ENCODE results near the gene RIMBP2. TPM values are rescaled to one million over a fixed set of nuclear protein-coding genes. Genes with fewer than 3 reads are reported as not detected.

Gene RIMBP2
- total RNA-seq, 4 donors from 2014 or later: 0.83 to 1.8 (median 1.4) TPM

DNA sequence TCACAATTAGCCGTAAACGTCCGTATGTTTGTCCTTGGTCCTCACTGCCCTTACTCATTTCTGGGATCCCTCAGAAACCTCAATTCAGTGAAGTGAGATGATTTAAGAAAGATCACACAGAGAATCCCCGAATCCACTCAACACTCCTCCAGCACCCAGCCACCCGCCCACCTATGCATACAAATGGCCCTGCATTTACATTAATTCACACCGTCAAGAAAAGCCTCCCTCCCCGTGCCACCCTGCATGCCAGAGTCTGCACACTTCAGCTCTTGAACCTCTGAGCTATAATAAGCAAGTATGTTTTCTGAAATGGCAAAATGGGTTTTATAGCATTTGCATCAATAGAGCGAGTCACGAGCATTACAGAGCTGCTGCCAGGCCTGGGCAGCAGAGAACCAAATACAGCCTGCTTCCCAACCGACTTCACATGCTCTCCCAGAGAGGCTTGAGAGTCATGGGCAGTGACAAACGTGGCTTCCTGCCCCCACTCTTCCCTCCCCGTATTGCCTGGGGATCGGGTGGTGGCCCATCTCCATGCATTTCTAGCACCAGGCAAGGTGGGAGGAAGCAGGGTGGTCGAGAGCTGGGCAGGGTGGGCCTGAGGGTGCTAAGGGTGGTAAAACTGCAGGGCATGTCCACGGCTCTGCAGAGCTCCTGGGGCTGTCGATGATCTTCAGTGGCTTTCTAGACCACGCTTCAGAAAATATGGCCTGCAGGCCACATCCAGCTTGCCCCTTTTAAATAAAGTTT is 177.6 kb downstream of the RIMBP2 start:
- H3K27ac ChIP-seq (replicated peaks in 1 of 4): no peak overlapping the region
- H3K9me3 ChIP-seq: peaks cover 0 to 22% (median 3%) of the 10 kb centered on the region in 4 donors
- no peaks in the 10 kb centered on the region for H3K4me1 ChIP-seq
- intact Hi-C loops (cut with DNase I): no loop called here
- no peak for TF ChIP-seq POLR2AphosphoS5 (IDR thresholded peaks at IDR 0.05)
- no peak for TF ChIP-seq POLR2A (IDR thresholded peaks at IDR 0.05; ENCODE audit: low read depth)
- TF ChIP-seq CTCF (IDR thresholded peaks at IDR 0.05): no peak
- no peak for TF ChIP-seq EP300 (IDR thresholded peaks at IDR 0.05)
- WGBS: 70% methylated on average over 12 of the region's 17 CpGs
- H3K27me3 ChIP-seq: no peaks in the 10 kb centered on the region
- no peak for DNase-seq (ENCODE audit: extremely low spot score)
- H3K4me3 ChIP-seq: no peak overlapping the region
- no peaks in the 10 kb centered on the region for H3K36me3 ChIP-seq

DNA sequence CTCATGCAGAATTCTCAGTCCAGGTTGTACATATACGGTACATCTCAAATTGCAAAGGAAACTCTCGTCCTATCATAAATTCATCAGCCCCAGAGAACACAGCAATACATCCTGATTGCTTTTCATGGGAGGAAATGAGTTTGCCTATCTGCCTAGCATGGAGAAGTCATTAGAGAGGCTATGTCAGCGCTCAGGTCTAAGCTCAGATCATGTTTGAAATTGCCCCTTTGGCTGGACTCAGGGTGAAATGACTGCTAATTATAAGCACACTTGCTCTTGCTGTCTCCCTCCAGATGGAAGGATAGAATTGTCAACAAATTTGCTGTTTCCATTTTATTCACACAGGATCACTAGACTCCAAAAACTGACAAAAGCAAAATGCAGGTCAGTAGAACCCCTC is 178.4 kb downstream of the RIMBP2 start:
- Histone ChIP-seq H3K4me3 (no peak overlapping the region), H3K36me3 (no peaks in the 10 kb centered on the region), H3K27ac (replicated peaks in 1 of 4) (no peak overlapping the region), H3K4me1 (no peaks in the 10 kb centered on the region), H3K27me3 (no peaks in the 10 kb centered on the region), H3K9me3 (peaks cover 0 to 22% (median 3%) of the 10 kb centered on the region in 4 donors)
- intact Hi-C loops (cut with DNase I): no loop called here
- 81% methylated on average over 3 of the region's 3 CpGs for WGBS
- no peak for DNase-seq (ENCODE audit: extremely low spot score)
- no peak for TF ChIP-seq POLR2AphosphoS5 (IDR thresholded peaks at IDR 0.05)
- no peak for TF ChIP-seq CTCF (IDR thresholded peaks at IDR 0.05)
- TF ChIP-seq EP300 (IDR thresholded peaks at IDR 0.05): no peak
- TF ChIP-seq POLR2A (IDR thresholded peaks at IDR 0.05; ENCODE audit: low read depth): no peak

DNA sequence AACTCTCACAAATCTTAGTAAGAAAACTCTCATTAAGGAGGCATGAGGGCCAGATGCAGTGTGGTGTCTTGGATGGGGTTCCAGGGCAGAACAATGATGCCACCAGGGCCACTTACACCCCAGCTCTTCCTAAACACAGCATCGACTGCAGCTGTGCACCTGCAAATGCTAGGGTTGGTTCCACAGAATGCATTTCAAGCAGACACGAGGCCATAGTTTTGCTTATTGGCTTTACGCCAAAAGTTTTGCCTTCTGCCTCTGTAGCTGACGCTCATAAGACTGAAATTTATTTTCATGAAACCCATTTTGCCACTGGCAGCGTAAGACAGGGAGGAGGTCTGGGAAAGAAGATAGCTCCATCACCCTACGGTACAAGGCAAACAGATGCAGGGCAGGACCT is 179.0 kb downstream of the RIMBP2 start:
- Histone ChIP-seq H3K4me1 (no peaks in the 10 kb centered on the region), H3K36me3 (no peaks in the 10 kb centered on the region), H3K27ac (replicated peaks in 1 of 4) (no peak overlapping the region), H3K27me3 (no peaks in the 10 kb centered on the region), H3K9me3 (peaks cover 0 to 20% (median 3%) of the 10 kb centered on the region in 4 donors), H3K4me3 (no peak overlapping the region)
- intact Hi-C loops (cut with DNase I): no loop called here
- no peak for DNase-seq (ENCODE audit: extremely low spot score)
- 84% methylated on average over 6 of the region's 6 CpGs for WGBS
- no peak for TF ChIP-seq CTCF (IDR thresholded peaks at IDR 0.05)
- TF ChIP-seq POLR2AphosphoS5 (IDR thresholded peaks at IDR 0.05): no peak
- no peak for TF ChIP-seq EP300 (IDR thresholded peaks at IDR 0.05)
- TF ChIP-seq POLR2A (IDR thresholded peaks at IDR 0.05; ENCODE audit: low read depth): no peak

DNA sequence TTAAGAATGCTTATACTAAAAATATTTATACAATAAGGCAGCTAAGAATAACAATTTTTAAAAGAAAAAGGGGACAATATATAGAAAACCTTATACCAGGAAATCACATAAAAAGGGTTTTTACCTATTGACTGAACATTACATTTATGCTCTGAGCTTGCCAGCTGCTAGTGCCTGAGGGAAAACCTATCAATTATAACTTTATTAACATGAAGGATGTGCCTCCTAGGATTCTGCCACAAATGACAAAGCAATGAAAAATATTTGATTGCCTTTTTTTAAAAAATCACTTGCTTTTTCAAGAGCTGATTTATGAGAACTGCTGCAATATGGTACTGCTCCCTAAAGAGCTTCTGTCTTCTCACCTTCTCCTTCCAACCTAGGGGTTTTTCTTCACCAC is 185.7 kb downstream of the RIMBP2 start:
- DNase-seq (ENCODE audit: extremely low spot score): no peak
- Histone ChIP-seq H3K27me3 (no peaks in the 10 kb centered on the region), H3K4me1 (no peaks in the 10 kb centered on the region), H3K36me3 (no peaks in the 10 kb centered on the region), H3K4me3 (no peak overlapping the region), H3K27ac (replicated peaks in 1 of 4) (no peak overlapping the region), H3K9me3 (no peaks in the 10 kb centered on the region)
- intact Hi-C loops (cut with DNase I): no loop called here
- TF ChIP-seq CTCF (IDR thresholded peaks at IDR 0.05): no peak
- TF ChIP-seq POLR2A (IDR thresholded peaks at IDR 0.05; ENCODE audit: low read depth): no peak
- TF ChIP-seq EP300 (IDR thresholded peaks at IDR 0.05): no peak
- no peak for TF ChIP-seq POLR2AphosphoS5 (IDR thresholded peaks at IDR 0.05)

DNA sequence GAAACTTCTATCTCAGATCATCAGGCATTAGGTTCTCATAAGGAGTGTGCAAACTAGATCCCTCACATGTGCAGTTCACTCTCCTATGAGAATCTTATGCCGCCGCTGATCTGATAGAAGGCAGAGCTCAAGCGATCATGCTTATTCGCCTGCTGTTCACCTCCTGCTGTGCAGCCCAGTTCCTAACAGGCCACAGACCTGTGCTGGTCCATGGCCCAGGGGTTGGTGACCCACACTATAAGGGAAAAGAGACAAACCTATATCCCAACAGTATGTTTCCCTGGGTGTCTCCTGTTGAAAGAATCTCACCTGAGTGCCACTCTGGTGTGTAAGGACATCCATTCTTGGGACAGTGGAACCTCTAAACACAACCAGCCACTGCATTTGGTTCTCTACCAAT is 186.3 kb downstream of the RIMBP2 start:
- Histone ChIP-seq H3K27ac (replicated peaks in 1 of 4) (no peak overlapping the region), H3K27me3 (no peaks in the 10 kb centered on the region), H3K36me3 (no peaks in the 10 kb centered on the region), H3K9me3 (no peaks in the 10 kb centered on the region), H3K4me3 (no peak overlapping the region), H3K4me1 (no peaks in the 10 kb centered on the region)
- DNase-seq (ENCODE audit: extremely low spot score): no peak
- TF ChIP-seq EP300 (IDR thresholded peaks at IDR 0.05) (no peak), POLR2AphosphoS5 (IDR thresholded peaks at IDR 0.05) (no peak), CTCF (IDR thresholded peaks at IDR 0.05) (no peak), POLR2A (IDR thresholded peaks at IDR 0.05; ENCODE audit: low read depth) (no peak)
- 81% methylated on average over 4 of the region's 4 CpGs for WGBS
- intact Hi-C loops (cut with DNase I): no loop called here
